ENCODE data around the gene RRP8. TPM values are rescaled to one million over a fixed set of nuclear protein-coding genes. Genes with fewer than 3 reads are reported as not detected.

Gene RRP8
- total and polyA plus RNA-seq, 4 donors = 3.4 to 37.3 (median 20.5) TPM

DNA sequence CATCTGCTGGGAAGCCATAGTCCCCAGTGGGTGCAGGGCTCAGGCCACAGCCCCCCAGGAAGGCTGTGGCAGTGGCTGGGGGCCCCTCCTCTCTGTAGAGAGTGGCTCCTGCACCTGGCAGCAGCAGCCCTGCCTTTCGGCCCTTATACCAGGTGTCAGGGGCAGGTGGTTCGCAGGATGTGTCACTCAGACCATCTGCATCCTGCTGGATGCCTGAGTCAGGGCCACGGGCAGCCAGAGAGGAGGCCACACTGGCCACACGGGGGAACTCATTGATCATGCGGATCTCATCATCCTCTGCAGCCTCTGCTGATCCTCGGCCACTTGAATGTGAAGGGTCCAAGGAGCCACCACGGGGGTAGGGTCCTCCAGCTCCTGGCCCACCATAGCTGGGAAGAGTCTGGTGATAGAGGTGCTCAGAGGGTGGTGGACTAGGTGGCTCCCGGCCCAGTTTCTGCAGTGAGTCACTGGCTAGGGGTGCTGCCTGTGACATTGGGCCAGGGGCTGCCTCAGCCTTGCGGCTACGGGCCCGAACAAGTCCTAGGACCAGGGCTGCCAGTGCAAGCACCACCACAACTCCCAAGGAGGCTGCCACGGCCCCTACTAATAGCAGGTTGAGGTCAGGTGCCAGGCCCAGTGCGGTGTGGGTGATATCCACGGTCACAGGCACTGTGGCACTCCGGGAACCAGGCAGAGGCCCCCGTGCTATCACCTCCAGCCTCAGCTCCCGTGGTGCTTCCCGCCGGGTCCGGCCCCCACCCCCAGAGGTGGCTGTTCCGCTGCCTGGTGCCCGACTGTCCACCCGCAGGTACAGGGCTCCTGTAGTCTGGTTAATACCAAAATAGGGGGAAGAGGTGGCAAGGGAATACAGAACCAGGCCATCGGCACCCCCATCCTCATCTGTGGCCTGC lies 19.1 kb upstream of the RRP8 start:
- intact Hi-C loops (cut with DNase I) = no loop called here
- Histone ChIP-seq H3K36me3 (ENCODE audit: control insufficient read depth in 1 of 2, insufficient read depth in 2 of 2, low read length in 1 of 2) (peaks cover 0 to 3% of the 10 kb centered on the region in 2 donors), H3K4me1 (ENCODE audit: control insufficient read depth in 1 of 2, insufficient read depth in 2 of 2, low read length in 2 of 2) (no peaks in the 10 kb centered on the region), H3K4me3 (ENCODE audit: low read length in 2 of 2) (no peak overlapping the region), H3K9me3 (ENCODE audit: control insufficient read depth, low read length) (no peaks in the 10 kb centered on the region), H3K27me3 (ENCODE audit: control insufficient read depth in 1 of 2, insufficient read depth in 2 of 2, low read length in 1 of 2) (no peaks in the 10 kb centered on the region), H3K27ac (ENCODE audit: low read depth in 1 of 2, low read length in 2 of 2) (no peak overlapping the region)
- DNase-seq (no peak), ATAC-seq (ENCODE audit: low FRiP score) (no peak)
- 83 to 86% methylated on average over 24 of the region's 24 CpGs for WGBS, 2 donors

DNA sequence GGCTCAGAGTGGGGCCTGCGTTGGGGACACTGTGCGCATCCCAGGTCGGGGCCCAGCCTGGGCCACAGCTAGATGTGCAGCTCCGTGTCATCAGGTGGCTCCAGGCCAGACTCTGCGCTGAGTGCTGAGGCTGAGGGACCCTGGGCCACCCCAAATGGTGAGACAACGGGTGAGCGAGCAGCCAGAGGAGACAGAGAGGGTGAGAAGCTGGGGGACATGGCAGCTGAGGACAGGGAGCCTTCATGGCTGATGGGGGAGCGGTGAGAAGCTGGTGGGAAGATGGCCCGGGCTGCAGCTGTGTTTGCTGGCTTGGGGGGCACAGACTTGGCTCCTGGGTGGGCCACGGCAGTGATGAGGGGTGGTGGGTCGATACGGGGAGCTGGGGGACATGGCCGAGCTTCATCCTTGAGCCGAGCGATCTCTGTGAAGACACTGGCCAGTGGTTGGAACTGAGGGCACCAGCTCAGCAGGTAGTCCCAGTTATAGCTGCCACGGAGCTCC lies 18.3 kb upstream of the RRP8 start:
- no peak overlapping the region for H3K4me3 ChIP-seq (ENCODE audit: low read length in 2 of 2)
- H3K9me3 ChIP-seq (ENCODE audit: control insufficient read depth, low read length) = no peaks in the 10 kb centered on the region
- ATAC-seq (ENCODE audit: low FRiP score) (no peak), DNase-seq (no peak)
- no peaks in the 10 kb centered on the region for H3K4me1 ChIP-seq (ENCODE audit: control insufficient read depth in 1 of 2, insufficient read depth in 2 of 2, low read length in 2 of 2)
- intact Hi-C loops (cut with DNase I) = no loop called here
- H3K27me3 ChIP-seq (ENCODE audit: control insufficient read depth in 1 of 2, insufficient read depth in 2 of 2, low read length in 1 of 2) = no peaks in the 10 kb centered on the region
- 87 to 90% methylated on average over 16 of the region's 16 CpGs for WGBS, 2 donors
- H3K36me3 ChIP-seq (ENCODE audit: control insufficient read depth in 1 of 2, insufficient read depth in 2 of 2, low read length in 1 of 2) = peaks cover 0 to 3% of the 10 kb centered on the region in 2 donors
- no peak overlapping the region for H3K27ac ChIP-seq (ENCODE audit: low read depth in 1 of 2, low read length in 2 of 2)

DNA sequence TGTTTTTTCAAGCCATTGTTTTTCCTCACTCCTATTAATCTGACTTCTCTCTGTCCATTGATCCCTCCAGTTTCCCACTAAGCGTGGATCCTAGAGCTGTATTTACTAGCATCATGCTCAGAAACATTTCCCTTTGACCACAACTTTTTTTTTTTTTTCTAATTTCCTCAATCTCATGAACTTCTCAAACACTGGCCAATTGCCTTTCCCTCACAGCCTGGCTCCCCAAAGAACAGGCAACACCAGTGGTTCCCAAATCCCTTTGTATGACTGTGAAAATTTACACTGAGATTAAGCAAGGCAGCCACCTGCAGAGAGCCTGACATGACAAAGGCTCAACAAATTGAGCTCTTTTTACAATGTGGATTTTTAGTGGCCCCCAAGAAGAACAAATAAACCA lies 17.2 kb upstream of the RRP8 start:
- ATAC-seq (ENCODE audit: low FRiP score) (no peak), DNase-seq (no peak)
- peaks cover 0 to 5% of the 10 kb centered on the region in 2 donors for H3K36me3 ChIP-seq (ENCODE audit: control insufficient read depth in 1 of 2, insufficient read depth in 2 of 2, low read length in 1 of 2)
- 45 to 94% methylated on average over 1 of the region's 1 CpG for WGBS, 2 donors
- no peaks in the 10 kb centered on the region for H3K27me3 ChIP-seq (ENCODE audit: control insufficient read depth in 1 of 2, insufficient read depth in 2 of 2, low read length in 1 of 2)
- H3K4me3 ChIP-seq (ENCODE audit: low read length in 2 of 2) = no peak overlapping the region
- H3K27ac ChIP-seq (ENCODE audit: low read depth in 1 of 2, low read length in 2 of 2) = no peak overlapping the region
- no peaks in the 10 kb centered on the region for H3K9me3 ChIP-seq (ENCODE audit: control insufficient read depth, low read length)
- intact Hi-C loops (cut with DNase I) = no loop called here
- H3K4me1 ChIP-seq (ENCODE audit: control insufficient read depth in 1 of 2, insufficient read depth in 2 of 2, low read length in 2 of 2) = no peaks in the 10 kb centered on the region

DNA sequence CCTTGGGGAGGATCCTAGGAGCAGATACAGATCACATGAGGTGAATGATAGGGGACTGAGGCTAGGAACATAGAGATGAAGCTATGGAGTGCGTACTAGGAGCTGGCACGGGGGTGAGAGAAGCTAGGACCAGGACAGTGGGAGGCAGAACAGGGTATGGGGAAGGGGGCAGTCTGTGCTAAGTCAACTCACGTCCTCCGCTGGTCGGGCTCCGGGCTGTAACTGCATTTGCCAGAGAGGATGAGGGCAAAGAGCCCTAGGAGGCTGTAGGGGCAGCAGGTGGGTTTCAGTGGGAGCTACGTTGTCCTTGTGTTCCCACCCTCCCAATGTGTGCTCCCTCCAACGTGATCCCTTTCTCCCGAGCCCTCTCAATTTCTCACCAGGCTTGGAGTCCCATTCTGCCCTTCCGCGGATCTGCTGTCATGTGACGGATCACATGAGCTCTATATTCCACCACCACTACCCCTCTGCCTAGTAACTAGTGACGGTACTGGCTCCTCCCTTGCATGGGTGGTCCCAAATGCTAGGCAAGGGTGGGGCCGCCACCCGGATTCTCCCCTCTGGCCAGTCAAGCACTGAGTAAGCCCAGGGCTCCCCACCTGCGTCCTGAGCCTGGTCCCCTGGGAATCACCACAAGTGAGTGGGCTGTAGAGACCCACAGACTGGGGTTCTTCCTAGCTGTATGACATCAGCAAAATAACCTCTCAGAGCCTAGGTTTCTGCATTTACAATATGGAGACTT lies 15.8 kb upstream of the RRP8 start, which contains the start of gene TPP1:
Gene TPP1 (minus strand): TSS at position 419 of the 742 bp plus-strand sequence. CDS start 22 bp downstream, at position 397.
- whole genome bisulfite sequencing, 2 donors = 0 to 1% methylated on average over 16 of the region's 16 CpGs
- DNase-seq (peak; percentile 93 to 94), ATAC-seq (ENCODE audit: low FRiP score) (peak; percentile 95)
- Histone ChIP-seq H3K4me1 (ENCODE audit: control insufficient read depth in 1 of 2, insufficient read depth in 2 of 2, low read length in 2 of 2) (no peaks in the 10 kb centered on the region), H3K9me3 (ENCODE audit: control insufficient read depth, low read length) (no peaks in the 10 kb centered on the region), H3K36me3 (ENCODE audit: control insufficient read depth in 1 of 2, insufficient read depth in 2 of 2, low read length in 1 of 2) (peaks cover 0 to 2% of the 10 kb centered on the region in 2 donors), H3K4me3 (ENCODE audit: low read length in 2 of 2) (peak within 1 kb of the TSS; percentile 55 to 74), H3K27ac (ENCODE audit: low read depth in 1 of 2, low read length in 2 of 2) (peak within 1 kb of the TSS in 1 of 2 donors; percentile 65), H3K27me3 (ENCODE audit: control insufficient read depth in 1 of 2, insufficient read depth in 2 of 2, low read length in 1 of 2) (no peaks in the 10 kb centered on the region)
- intact Hi-C loops (cut with DNase I) = loop anchor here (1.0 to 5.0 kb wide), 3 partner anchors 38 to 64 kb away; partner anchors contain the start of genes MRPL17 (in 2 of the 2) and DCHS1 (in 1 of the 2)

DNA sequence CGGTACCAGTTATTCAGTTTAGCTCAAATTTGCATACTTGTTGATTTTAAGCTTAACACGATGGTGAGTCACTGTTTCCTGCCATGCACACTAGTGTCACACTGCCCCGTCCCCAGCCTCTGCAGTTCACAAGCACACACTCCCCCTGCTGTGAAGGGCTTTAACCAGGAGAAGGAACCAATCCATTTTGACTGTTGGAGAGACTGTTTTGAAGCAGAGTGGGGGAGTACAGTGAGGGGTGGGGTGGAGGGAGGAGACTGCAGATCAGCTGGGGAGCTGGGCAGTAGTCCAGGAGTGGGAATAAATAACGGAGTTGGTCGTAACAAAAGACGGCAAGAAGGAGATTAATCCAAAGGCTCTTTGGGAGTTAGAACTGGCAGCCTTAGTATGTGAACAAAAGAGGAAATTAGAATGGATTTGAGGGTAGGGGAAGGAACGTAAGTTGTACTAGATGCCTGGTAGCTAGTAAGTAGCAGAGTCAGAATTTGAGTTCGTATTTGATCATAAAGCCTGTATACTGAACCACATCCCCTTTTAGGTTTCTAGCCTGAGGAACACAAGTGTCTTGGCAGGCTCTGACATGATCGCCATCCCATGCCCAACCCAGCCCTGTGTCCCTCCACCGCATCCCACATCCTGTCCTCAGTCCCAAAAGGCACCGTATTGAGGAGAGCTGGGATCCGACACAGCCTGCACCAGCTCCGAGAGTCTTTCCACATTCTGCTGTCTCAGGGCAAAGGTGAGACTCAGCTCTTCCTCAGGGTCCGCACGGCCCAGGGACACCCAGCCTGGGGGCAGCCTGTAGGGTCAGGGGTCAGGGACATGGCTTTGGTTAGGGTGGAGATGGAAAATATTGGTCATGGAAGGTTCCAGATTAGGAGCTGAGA lies 14.9 kb upstream of the RRP8 start:
- Histone ChIP-seq H3K4me1 (ENCODE audit: control insufficient read depth in 1 of 2, insufficient read depth in 2 of 2, low read length in 2 of 2) (no peaks in the 10 kb centered on the region), H3K9me3 (ENCODE audit: control insufficient read depth, low read length) (no peaks in the 10 kb centered on the region), H3K4me3 (ENCODE audit: low read length in 2 of 2) (peak overlapping the region; percentile 55 to 74), H3K27me3 (ENCODE audit: control insufficient read depth in 1 of 2, insufficient read depth in 2 of 2, low read length in 1 of 2) (no peaks in the 10 kb centered on the region), H3K27ac (ENCODE audit: low read depth in 1 of 2, low read length in 2 of 2) (peak overlapping the region in 1 of 2 donors; percentile 65), H3K36me3 (ENCODE audit: control insufficient read depth in 1 of 2, insufficient read depth in 2 of 2, low read length in 1 of 2) (peaks cover 0 to 2% of the 10 kb centered on the region in 2 donors)
- peak; percentile 53 for ATAC-seq (ENCODE audit: low FRiP score)
- intact Hi-C loops (cut with DNase I) = loop anchor here (1.0 to 5.0 kb wide), 3 partner anchors 39 to 65 kb away; partner anchors contain the start of genes MRPL17 (in 2 of the 2) and DCHS1 (in 1 of the 2)
- peak in 1 of 2 donors; percentile 73 for DNase-seq
- 8 to 11% methylated on average over 15 of the region's 15 CpGs for WGBS, 2 donors

DNA sequence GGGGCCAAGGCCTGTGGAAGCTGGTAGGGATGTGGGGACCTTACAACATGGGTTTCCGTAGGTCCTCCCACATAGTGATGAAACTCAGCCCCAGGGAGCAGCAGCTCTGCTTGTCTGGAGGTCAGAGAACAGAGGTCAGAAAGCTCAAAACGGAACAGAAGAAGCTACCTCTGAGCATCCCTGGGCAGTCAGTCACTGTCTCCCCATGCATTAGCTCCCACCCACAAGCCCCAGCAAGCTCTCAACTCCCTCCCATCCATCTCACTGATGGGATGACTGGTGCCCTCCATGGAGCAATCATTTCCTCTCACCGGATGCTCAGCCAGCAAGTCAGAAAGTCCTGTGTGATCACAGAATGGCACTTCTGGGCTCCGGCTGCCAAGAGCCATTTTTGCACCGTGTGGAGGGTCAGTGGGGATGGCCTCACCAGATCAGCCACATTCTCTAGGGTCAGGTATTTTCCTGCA lies 13.9 kb upstream of the RRP8 start:
- Histone ChIP-seq H3K4me3 (ENCODE audit: low read length in 2 of 2) (no peak overlapping the region), H3K27ac (ENCODE audit: low read depth in 1 of 2, low read length in 2 of 2) (no peak overlapping the region), H3K4me1 (ENCODE audit: control insufficient read depth in 1 of 2, insufficient read depth in 2 of 2, low read length in 2 of 2) (no peaks in the 10 kb centered on the region), H3K36me3 (ENCODE audit: control insufficient read depth in 1 of 2, insufficient read depth in 2 of 2, low read length in 1 of 2) (peaks cover 0 to 2% of the 10 kb centered on the region in 2 donors), H3K9me3 (ENCODE audit: control insufficient read depth, low read length) (no peaks in the 10 kb centered on the region), H3K27me3 (ENCODE audit: control insufficient read depth in 1 of 2, insufficient read depth in 2 of 2, low read length in 1 of 2) (no peaks in the 10 kb centered on the region)
- no peak for ATAC-seq (ENCODE audit: low FRiP score)
- WGBS, 2 donors = 80 to 87% methylated on average over 5 of the region's 5 CpGs
- intact Hi-C loops (cut with DNase I) = loop anchor here in 1 of 2 donors (5.0 kb wide), 2 partner anchors 40 to 65 kb away; partner anchors contain the start of genes DCHS1 and MRPL17
- DNase-seq = no peak

DNA sequence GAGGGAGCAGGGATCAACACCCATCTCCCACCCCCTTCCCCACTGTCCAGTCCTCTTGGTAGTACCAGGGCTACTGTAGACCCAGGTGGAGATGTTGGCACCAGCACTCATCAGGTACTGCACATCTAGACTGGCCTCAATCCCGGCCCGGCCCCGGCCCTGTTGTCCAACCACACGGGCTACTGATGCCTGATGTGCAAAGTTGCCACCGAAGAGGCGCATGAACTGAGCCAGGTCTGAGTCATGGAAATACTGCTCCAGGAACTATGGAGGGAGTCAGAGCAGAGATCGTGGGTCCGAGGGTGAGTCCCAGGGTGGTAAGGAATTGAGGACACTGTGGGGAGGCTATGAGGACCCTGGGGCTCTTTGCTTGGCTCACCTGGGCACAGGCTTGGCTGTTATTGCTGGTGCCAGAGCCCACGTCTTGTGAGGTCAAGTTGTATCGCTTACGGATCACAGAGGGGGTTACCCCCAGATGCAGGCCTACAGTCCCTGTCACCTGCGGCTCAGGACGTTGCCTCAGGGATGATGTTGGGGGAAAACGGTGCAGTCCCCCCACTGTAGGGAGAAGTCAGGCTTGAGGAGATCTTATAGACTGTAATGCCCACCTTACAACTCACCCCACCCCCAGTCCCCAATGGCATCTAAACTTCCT lies 13.3 kb upstream of the RRP8 start:
- H3K36me3 ChIP-seq (ENCODE audit: control insufficient read depth in 1 of 2, insufficient read depth in 2 of 2, low read length in 1 of 2) = peaks cover 0 to 2% of the 10 kb centered on the region in 2 donors
- H3K4me3 ChIP-seq (ENCODE audit: low read length in 2 of 2) = no peak overlapping the region
- H3K27ac ChIP-seq (ENCODE audit: low read depth in 1 of 2, low read length in 2 of 2) = no peak overlapping the region
- ATAC-seq (ENCODE audit: low FRiP score) (no peak), DNase-seq (no peak)
- no peaks in the 10 kb centered on the region for H3K27me3 ChIP-seq (ENCODE audit: control insufficient read depth in 1 of 2, insufficient read depth in 2 of 2, low read length in 1 of 2)
- no peaks in the 10 kb centered on the region for H3K4me1 ChIP-seq (ENCODE audit: control insufficient read depth in 1 of 2, insufficient read depth in 2 of 2, low read length in 2 of 2)
- WGBS, 2 donors = 90 to 91% methylated on average over 14 of the region's 14 CpGs
- intact Hi-C loops (cut with DNase I) = loop anchor here in 1 of 2 donors (5.0 kb wide), 2 partner anchors 41 to 66 kb away; partner anchors contain the start of genes DCHS1 and MRPL17
- no peaks in the 10 kb centered on the region for H3K9me3 ChIP-seq (ENCODE audit: control insufficient read depth, low read length)

Data from aorta (tissue), 5 donors.